NCI-H446 (cell line): ENCODE data around the gene CBR1.
A peak's percentile ranks its signal among the peaks of the same experiment; 100 is the strongest.

ENCODE experiments used
- DNase-seq, 2 experiments: peaks; one replicate each; lab custom pipeline; 2025; lab: John Stamatoyannopoulos, UW

CBR1 gene

GRCh38 chr21:36069713-36070583, at the start of gene CBR1:
Gene CBR1 (plus strand): TSS chr21:36070024. CDS start chr21:36070116, 92 bp downstream.
- peak; percentile 83 to 96 for DNase-seq

GRCh38 chr21:36021251-36021837, 48.5 kb upstream of the CBR1 start:
- DNase-seq, result no peak

- no peak for DNase-seq
These were observed 47.3 kb upstream of the CBR1 start for GRCh38 chr21:36022427-36023091.

GRCh38 chr21:36023092-36023480, 46.7 kb upstream of the CBR1 start:
- DNase-seq, result no peak

- DNase-seq, result no peak
These were observed 45.0 kb upstream of the CBR1 start for GRCh38 chr21:36024782-36025181.

GRCh38 chr21:36027347-36027746, 42.5 kb upstream of the CBR1 start:
- no peak for DNase-seq

- peak; percentile 56 to 77 for DNase-seq
These were observed 41.4 kb upstream of the CBR1 start for GRCh38 chr21:36028127-36029069.

- no peak for DNase-seq
These were observed 40.5 kb upstream of the CBR1 start for GRCh38 chr21:36029309-36029708.

GRCh38 chr21:36030581-36031189, 39.1 kb upstream of the CBR1 start:
- no peak for DNase-seq

- DNase-seq, result no peak
These were observed 37.0 kb upstream of the CBR1 start for GRCh38 chr21:36032647-36033406.

- DNase-seq, result no peak
These were observed 35.5 kb upstream of the CBR1 start for GRCh38 chr21:36034211-36034913.

GRCh38 chr21:36035381-36035791, 34.4 kb upstream of the CBR1 start:
- DNase-seq, result no peak

GRCh38 chr21:36038701-36039497, 30.9 kb upstream of the CBR1 start:
- no peak for DNase-seq

- no peak for DNase-seq
These were observed 30.0 kb upstream of the CBR1 start for GRCh38 chr21:36039861-36040260.

- no peak for DNase-seq
These were observed 29.4 kb upstream of the CBR1 start for GRCh38 chr21:36040389-36040788.

GRCh38 chr21:36041910-36042309, 27.9 kb upstream of the CBR1 start:
- DNase-seq, result no peak

- DNase-seq, result no peak
These were observed 25.8 kb upstream of the CBR1 start for GRCh38 chr21:36044056-36044455.

- DNase-seq, result no peak
These were observed 23.8 kb upstream of the CBR1 start for GRCh38 chr21:36045993-36046392.

- DNase-seq, result no peak
These were observed 22.7 kb upstream of the CBR1 start for GRCh38 chr21:36047139-36047538.
